GM21717 (cell line): ENCODE data around the gene ATP10A.
"Not testable (repeated sequence)": the region's sequence is repeated elsewhere in the genome, so short reads cannot be mapped to it uniquely, and the experiment has no call there.

Experiments
- ATAC-seq: cut with Tn5 transposase; IDR thresholded peaks from one replicate; pipeline ENCODE4 v1.9.1; 2021; ENCODE audit warnings: mild to moderate bottlenecking, moderate library complexity; ENCODE audit not compliant: unreplicated experiment

ATP10A gene

DNA sequence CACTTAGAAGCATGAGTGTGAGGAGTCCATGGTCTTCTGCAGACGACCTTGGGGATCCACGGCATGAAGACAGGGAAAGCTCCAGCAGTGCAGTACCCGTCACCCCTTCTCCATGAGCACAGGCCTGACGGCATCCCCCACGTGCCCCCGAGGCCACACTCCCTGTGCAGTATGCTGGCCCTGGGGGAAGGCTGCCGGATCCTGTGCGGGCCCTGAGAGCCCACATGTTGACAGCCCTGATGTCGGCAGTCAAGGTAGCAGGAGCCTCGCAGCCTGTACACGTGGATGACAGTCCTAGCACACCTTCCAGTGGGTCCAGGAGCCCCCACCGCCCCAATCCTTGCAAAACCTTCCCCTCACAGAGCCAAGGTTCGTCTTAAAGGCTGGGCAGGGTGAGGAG, 195.3 kb downstream of the ATP10A start:
- ATAC-seq = no peak

DNA sequence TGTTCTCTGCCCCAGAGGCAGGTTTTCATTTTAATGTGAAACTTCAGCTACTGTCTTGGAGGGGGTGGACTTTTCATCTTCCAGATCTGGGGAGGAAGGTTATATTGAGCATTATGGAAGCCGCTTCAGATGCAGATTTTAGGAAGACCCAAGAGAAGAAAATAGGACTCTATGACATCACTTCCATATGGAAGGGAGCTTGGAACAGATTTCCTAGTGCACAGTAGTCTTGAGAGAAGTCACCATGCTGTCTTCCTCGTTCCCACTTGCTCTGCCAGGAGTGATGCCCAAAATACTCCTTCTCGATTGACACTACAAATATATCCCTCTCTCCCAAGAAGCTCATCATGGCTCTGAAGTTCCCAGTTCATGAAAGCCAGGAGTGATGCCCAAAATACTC, 197.2 kb downstream of the ATP10A start:
- ATAC-seq = no peak

DNA sequence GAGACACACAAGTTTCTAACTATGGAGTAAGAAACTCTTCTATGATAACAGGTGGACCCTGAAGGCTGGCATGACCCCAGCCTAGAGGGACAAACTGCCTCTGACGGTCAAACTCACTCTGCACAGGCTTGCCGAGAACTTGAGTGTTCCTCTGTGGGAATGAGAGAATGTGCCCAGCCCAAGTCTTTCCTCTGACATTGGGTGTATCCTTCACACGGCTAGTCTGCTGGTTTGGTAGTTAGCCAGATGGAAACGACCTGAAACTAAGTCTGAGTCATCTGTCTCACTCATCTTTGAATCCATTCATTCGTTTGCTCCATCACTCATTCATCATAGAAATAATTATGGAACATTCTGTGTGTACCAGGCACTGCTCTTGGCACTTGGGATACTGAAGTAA, 198.4 kb downstream of the ATP10A start:
- no peak for ATAC-seq

DNA sequence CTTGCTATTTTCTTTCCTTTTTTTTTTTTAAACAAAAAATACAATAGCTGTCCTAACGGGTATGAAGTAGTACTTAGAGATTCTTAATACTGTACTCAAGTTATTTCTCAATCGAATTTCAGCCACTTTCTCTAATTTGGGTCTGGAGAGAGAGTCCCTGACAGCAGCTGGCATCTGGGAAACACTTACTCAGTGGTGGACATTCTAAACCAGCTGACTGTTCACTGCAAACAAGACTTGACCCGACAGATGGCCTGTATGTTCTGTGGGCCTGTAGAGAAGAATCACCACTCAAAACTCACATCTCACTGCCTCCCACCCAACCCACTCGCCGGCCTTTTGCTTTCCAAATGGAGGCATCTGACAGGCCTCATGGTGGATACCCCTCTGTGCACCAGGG, 199.6 kb downstream of the ATP10A start:
- ATAC-seq = no peak

DNA sequence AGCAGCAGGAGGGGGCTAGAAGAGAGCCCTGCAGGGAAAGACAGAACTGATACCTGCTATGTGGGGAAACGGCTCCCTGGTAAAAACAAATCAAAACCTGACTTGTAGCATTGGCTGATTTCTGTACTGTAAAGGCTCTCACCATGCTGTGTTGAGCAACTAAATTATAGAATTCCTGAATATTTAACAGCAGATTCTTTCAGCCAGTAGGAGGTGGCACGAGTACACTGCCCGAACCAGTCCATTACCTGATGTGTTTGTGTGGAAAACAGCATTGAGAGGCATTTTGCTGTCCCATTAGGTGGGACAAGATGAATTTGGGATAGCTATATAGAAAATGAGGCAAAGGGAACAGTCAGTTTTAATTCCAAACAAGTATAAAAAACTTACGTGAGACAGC, 201.2 kb downstream of the ATP10A start:
- no peak for ATAC-seq

DNA sequence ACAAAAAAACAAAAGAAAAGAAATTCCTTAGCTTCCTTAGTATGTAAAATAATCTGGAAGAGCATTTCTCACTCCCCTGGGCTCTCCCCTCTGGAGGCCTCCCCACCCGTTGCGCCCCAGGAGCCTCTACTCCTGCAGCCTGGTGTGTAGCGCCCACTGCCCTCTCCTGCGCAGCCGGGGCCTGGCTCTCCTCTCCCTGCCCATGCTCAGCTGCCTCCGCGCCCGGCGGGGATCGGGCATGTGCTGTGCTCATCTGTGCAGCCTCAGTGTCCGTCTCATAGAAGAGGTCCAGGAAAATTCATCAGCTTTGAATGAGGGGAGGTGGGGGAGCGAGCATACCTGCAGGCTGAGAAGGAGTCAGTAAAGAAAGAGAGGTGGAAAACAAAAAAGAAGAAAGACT, 203.9 kb downstream of the ATP10A start:
- no peak for ATAC-seq

DNA sequence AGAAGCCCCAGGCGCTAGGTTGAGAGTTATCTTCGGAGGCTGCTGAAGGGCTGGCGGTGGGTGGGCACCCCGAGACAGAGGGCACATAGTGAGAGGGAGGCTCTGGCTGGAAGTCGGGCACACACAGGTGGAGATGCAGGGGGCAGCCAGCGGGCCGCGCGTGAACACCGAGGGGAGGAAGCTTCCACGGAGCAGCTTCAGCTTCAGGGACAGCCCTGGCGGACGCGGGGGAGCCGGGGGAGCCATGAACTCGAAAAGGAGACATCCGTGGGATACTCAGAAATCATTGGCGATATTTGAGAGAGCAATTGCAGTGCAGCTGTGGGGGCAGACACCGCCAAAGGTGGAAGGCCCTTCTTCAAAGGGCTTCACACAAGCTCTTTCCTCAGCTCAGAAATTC, 204.6 kb downstream of the ATP10A start:
- ATAC-seq = no peak

DNA sequence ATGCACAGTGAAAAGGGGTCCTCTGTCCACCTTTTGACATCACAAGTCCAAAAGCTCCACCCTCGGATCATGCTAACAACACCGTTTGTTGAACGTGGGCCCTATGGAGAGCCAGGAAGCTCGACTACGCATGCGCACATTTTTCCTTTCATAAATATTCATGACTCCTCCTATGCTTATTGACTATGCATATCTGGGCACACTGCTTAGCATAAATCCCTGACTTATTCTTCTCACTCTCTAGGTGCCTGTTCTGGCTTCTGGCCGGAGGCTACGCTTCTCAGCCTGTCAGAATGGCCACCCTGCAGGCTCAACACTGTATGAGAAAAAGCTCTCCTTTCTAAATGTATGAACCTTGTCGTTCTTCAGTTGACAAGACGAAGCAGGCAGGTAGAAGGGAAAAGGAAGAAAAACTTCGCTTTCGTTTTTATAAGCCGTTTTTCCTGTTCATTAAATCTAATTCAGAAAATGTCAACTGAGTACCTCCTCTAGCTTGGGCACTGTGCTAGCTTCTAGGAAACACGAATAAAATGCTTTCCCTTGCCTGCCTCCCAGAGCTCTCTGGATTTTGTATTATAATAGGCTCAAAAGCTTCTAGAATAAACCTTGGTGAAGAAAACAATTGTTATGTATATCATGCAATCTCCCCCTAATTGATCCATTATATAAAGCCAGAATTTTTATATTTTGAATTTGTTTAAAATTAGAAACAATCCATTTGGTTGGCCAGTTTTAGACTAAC, 207.7 kb downstream of the ATP10A start:
- no peak for ATAC-seq

DNA sequence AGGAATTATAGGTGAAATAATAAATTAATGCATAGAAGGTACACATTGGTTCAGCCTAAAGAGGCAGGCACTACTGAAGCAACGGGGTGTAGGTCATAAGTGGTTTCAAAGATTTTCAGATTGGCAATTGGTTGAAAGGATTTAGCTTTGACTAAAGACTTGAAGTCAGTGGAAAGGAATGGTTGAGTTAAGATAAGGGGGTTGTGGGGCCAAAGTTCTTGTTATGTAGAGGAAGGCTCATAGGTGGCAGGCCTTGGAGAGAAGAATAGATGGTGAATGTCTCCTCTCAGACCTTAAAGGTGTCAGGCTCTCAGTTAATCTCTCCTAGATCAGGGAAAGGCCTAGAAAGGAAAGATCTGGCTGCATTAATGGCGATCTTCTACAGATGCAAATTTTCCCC, 209.8 kb downstream of the ATP10A start:
- ATAC-seq = no peak

DNA sequence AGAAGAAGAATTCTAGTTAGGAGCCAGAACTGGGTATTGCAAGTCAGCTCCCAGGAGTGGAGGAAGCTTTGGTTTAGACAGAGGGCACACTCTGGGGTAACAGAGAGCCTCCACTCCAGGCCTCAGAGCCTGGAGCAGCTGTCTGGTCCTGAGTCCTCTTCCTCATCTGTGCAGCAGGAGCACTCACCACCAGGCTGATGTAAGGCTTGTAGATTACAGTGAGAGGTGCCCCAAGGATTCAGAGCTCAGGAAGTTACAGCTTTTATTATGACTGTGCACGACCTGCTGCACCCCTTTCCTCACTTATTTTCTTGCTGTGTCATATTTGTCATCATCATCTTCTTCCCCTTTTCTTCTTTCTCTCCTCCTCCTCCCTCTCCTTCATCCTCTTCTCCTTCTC, 210.4 kb downstream of the ATP10A start:
- ATAC-seq = no peak

DNA sequence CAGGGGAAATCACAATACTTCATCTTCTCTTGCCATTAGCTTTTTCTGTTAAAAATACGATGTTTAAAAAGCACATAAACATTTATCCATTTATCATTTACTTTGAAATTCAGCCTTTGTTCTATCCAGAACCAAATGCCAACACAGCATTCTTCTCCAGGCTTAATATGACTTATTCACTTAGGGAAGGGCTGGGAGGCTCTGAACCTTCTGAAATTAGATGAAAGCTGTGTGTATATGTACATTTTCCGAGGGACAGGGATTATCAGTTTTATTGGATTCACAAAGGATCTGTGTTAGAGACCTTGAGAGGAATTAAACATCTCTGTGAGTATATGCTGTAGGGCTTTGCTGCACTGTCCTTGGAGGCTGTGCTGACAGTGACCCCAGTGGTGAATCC, 213.7 kb downstream of the ATP10A start:
- no peak for ATAC-seq

DNA sequence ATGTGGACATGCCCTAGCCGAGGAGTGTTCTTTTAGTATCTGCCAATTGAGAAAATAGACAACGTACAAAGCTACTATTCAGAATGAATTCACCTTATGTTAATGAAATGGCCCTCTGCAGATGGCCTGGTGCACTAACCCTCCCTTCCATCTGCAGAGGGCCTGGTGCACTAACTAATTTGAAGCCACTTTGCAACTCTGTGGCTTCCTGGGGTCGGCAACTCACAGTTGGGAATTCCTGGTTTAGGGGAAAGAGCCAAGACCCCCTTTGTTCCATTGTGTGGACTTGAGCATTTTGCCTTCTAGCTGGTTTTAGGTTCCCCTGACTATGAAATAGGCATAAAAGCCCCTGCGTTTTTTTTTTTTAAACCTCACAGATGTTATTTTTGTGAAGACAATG, 220.0 kb downstream of the ATP10A start:
- no peak for ATAC-seq

DNA sequence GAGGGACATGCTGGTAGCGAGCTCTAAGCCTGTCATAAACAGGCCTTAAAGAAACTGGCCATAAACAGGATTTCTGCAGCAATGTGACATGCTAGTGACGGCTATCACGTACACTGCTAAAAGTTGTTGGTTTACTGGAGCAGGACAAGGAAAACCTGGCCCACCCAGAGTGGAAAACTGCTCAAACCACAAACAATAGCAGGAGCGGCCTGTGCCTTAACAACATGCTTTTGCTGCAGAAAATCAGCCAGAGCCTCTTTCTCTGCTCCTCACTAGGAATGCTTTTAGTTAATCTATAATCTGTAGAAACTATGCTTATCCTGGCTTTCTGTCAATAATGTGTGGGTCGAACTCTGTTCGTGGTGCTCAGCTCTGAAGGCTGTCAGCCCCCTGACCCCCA, 221.4 kb downstream of the ATP10A start:
- no peak for ATAC-seq

DNA sequence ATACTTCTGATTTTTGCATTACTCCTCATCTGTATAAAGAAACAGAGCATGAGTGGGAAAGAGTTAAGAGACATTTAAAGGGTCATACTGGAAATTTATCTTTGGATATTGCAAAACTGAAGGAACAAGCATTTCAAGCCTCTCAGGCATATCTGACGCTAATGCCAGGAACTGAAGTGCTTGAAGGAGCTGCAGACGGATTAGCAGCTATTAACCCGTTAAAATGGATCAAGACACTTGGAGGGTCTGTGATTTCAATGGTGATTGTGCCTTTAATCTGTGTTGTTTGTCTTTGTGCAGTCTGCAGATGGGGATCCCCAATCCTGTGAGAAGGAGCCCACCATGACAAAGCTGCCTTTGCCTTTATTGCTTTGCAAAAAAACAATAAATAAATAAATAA, 221.8 kb downstream of the ATP10A start:
- no peak for ATAC-seq

DNA sequence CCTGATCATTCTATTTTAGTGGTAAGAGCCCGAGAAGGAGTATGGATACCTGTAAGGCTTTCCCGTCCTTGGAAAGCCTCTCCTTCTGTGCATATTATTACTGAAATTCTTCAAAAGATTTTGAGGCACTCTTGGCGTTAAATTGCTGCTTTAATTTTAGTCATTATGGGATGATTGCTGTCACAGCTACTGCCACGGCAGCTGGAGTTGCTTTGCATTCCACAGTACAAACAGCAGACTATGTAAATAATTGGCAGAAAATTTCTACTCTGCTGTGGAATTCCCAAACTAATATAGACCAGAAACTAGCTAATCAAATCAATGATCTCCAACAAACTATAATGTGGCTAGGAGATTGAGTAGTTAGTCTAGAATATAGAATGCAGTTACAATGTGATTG, 222.2 kb downstream of the ATP10A start:
- not testable (repeated sequence) for ATAC-seq

DNA sequence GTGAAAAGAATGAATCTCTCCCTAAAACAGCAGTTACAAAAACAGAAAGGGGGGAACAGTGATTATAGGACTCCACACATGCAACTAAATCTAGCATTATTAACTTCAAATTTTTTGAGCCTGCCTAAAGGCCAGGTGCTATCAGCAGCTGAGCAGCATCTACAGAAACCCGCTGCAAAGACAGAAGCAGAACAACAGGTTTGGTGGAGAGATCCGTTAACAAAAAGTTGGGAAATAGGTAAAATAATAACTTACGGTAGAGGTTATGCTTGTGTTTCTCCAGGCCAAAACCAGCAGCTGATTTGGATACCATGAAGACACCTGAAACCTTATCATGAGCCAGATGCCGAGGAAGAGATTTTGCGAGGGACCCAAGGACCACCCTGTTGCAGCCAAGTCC, 222.7 kb downstream of the ATP10A start:
- ATAC-seq = no peak

DNA sequence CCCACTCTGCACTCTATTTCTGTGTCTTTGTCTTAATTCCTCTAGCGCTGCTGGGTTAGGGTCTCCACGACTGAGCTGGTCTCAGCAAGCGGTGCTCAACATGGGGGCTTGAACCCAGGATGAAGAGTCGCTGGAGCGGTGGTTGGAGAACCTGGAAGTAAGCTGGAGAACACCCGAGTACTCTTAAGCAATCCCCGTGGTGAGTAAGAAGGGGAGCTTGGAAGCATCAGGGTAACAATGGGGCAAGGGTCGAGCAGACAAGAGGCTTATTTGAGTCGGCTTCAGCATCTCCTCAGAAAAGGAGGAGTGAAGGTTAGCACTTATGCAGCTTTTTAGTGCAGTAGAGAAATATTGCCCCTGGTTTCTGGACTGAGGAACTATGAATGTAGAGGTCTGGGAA, 226.6 kb downstream of the ATP10A start:
- not testable (repeated sequence) for ATAC-seq

DNA sequence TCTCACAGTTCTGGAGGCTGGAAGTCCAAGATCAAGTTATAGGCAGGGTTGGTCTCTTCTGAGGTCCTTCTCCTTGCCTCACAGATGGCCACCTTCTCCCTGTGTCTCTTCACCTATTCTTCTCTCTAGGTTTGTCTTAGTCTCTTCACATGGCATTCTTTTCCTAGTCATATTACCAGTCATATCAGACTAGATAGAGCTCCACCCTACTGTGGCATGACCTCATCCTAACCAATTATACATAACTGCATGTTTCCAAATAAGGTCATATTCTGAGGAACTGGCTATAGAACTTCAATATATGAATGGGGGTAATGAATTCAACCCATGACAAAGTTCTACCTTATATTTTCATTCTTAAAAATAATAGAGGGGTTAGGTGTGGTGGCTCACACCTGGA, 227.9 kb downstream of the ATP10A start:
- no peak for ATAC-seq

DNA sequence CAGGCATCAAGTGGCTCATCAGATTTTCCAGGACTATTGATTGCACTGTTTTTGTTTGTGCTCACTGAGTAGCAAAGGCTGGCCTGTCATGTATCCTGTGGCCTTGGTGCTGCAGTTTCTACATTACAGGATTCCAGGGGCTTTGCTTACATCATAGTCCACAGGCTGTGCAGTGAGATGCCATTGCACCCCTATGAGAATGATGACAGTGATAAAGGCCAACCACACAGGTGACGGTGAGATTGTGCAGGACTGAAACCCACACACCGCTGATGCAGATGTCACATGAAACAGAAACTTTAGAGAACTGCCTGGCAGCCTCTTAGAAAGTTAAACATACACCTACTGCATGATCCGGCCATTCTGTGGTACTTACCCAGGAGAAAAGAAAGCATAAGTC, 229.3 kb downstream of the ATP10A start:
- no peak for ATAC-seq

DNA sequence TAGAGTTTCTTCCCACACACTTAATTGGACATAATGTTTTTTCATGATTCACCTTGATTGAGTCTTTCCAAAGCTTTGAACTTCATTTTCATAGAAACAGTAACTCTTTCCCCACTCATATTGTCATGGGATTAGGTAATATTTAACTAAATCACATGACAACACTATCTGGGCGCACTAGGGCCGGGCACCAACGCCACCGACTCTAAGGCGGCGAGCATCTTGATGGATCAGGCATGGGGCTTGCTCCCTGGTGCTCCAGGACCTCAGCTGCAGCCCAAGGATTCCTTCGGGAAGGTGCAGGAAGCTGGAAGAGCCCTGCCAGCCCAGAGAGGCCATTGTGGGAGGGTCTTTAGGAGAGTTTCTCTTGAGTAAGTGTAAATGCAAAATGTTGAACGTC, 231.2 kb downstream of the ATP10A start:
- ATAC-seq = no peak
